Activated naive CD4-positive, alpha-beta T cell treated with anti-CD3 and anti-CD28 coated beads for 36 hours (primary cell): ENCODE results near the gene RGL1. TPM values are rescaled to one million over a fixed set of nuclear protein-coding genes. Genes with fewer than 3 reads are reported as not detected.

ENCODE experiments used
- CTCF ChIA-PET: fragments of 350-600 bp; sonication (Branson Sonifier 250); formaldehyde crosslinking; loops from one replicate; lab custom pipeline; 2021; ENCODE audit warnings: antibody characterized with exemption; lab: Charles Lee
- DNase-seq: peaks from one replicate; pipeline ENCODE4 v3.0.0-alpha.2; 2020
- H3K27ac Mint-ChIP-seq: one replicate; pipeline ENCODE4 v1.8.0; 2021; ENCODE audit warnings: mild to moderate bottlenecking, mixed read lengths
- H3K27me3 Mint-ChIP-seq: one replicate; pipeline ENCODE4 v1.8.0; 2021; ENCODE audit warnings: low read depth, mixed read lengths
- H3K36me3 Mint-ChIP-seq: one replicate; pipeline ENCODE4 v1.8.0; 2021; ENCODE audit warnings: low read depth, mixed read lengths
- H3K4me1 Mint-ChIP-seq: one replicate; pipeline ENCODE4 v1.8.0; 2021; ENCODE audit warnings: low read depth, mixed read lengths
- H3K4me3 Mint-ChIP-seq: one replicate; pipeline ENCODE4 v1.8.0; 2021; ENCODE audit warnings: mild to moderate bottlenecking, moderate library complexity, mixed read lengths
- H3K9me3 Mint-ChIP-seq: one replicate; pipeline ENCODE4 v1.8.0; 2021; ENCODE audit warnings: mixed read lengths
- intact Hi-C: fragments of 100-400 bp; cut with micrococcal nuclease; formaldehyde crosslinking; loops from one replicate; pipeline ENCODE4 v1.15.1; 2023
- total RNA-seq, 2 experiments: library from RNA; stranded (reverse); gene quantifications; one replicate each; pipeline ENCODE4 v1.2.3, GENCODE V29; 2021

The RGL1 gene
- total RNA-seq, 2 experiments from 2014 or later: 2.6 to 2.7 TPM

DNA sequence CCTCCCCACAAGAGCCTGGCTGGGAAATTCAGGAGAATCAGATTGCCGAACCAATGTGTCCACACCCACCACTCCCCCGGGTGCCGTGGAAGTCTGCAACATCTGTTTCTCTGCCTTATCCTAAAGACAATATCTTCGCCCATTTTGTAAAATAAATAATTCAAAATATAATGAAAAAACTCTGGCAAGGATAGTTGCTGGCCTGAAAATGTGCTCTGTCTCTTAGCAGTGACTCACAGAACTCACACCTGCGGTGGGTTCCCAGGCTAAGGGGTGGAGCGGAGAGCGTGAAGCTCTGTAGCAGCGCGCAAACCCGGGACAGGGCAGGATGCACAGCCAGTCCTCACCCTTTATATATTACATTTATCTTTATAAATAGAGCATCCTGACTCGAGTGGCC lies 132.7 kb downstream of the RGL1 start:
- no peaks in the 10 kb centered on the region for H3K36me3 Mint-ChIP-seq
- no peak overlapping the region for H3K27ac Mint-ChIP-seq

DNA sequence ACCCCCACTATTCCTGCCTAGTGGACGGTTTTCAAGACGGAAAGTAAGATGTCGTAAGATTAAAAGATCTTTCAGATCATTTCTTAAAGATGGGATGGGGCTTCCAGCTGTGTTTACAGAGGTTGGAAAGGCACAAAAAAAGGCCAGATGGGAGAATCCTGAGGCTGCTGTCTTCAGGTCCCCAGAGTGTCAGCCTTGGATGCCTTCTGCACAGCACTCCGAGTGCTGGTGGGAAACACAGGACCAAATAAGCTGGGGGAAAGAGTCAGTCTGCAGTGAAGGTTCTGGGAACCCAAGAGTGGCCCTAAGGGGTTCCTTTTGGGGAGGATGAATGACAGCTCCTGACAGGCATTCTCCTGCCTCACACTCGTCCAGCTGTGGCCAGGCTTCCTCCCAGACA lies 136.1 kb downstream of the RGL1 start:
- no peak for DNase-seq
- CTCF ChIA-PET: interaction anchor here (1.5 kb wide), 1 partner anchor 14 kb away, joined by 4 read pairs; no protein-coding TSS in a partner anchor
- Mint-ChIP-seq H3K9me3 (no peaks in the 10 kb centered on the region), H3K4me3 (no peak overlapping the region), H3K4me1 (no peaks in the 10 kb centered on the region), H3K27ac (no peak overlapping the region), H3K27me3 (no peaks in the 10 kb centered on the region), H3K36me3 (no peaks in the 10 kb centered on the region)
- intact Hi-C loops: no loop called here

More for the DNA sequence above, 132.7 kb downstream of the RGL1 start:
- intact Hi-C loops: no loop called here
- Mint-ChIP-seq H3K27me3 (no peaks in the 10 kb centered on the region), H3K9me3 (no peaks in the 10 kb centered on the region), H3K4me3 (no peak overlapping the region), H3K4me1 (no peaks in the 10 kb centered on the region)
- DNase-seq: no peak
- CTCF ChIA-PET: no interaction called here

DNA sequence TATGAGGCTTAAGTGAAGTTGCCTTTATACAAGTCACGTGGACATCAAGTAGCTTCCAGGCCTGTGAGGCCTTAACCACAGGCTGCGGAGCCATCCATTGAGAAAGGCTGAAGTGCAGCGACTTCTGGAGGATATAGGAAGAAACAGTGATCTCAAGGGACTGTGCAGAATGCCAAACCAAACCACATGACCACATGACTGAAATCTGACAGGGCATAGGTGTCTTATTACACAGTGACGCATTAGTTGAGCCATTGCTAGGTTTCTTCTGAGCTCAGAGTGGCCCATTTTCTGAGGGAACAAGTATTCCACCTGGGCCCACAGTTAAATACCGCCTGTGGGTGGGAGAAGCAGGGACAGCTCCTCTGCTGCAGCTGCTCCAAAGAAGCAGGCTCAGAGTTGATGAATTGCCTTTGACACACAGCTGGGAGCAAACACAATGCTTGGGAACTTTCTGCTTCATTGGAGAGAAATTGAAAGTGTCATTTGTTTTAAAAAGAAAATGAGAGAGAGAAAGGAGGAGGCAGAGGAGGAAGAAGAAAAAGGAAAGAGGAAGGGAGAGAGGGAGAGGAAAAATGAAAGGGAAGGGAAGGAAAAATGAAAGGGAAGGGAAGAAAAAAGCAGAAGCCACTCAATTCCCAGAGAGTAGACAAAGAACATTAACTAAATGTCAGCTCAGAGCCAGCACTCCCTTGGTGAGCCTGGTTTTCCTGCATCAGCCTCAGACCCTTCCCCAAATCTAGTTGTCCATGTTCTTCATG lies 138.2 kb downstream of the RGL1 start:
- no peak for DNase-seq
- H3K27me3 Mint-ChIP-seq: no peaks in the 10 kb centered on the region
- H3K4me1 Mint-ChIP-seq: no peaks in the 10 kb centered on the region
- H3K27ac Mint-ChIP-seq: no peak overlapping the region
- intact Hi-C loops: no loop called here
- H3K36me3 Mint-ChIP-seq: no peaks in the 10 kb centered on the region
- H3K9me3 Mint-ChIP-seq: no peaks in the 10 kb centered on the region
- no peak overlapping the region for H3K4me3 Mint-ChIP-seq
- CTCF ChIA-PET: interaction anchor here (0.6 to 2.2 kb wide), 2 partner anchors 27 to 258 kb away, joined by 3 to 5 read pairs; no protein-coding TSS in a partner anchor

DNA sequence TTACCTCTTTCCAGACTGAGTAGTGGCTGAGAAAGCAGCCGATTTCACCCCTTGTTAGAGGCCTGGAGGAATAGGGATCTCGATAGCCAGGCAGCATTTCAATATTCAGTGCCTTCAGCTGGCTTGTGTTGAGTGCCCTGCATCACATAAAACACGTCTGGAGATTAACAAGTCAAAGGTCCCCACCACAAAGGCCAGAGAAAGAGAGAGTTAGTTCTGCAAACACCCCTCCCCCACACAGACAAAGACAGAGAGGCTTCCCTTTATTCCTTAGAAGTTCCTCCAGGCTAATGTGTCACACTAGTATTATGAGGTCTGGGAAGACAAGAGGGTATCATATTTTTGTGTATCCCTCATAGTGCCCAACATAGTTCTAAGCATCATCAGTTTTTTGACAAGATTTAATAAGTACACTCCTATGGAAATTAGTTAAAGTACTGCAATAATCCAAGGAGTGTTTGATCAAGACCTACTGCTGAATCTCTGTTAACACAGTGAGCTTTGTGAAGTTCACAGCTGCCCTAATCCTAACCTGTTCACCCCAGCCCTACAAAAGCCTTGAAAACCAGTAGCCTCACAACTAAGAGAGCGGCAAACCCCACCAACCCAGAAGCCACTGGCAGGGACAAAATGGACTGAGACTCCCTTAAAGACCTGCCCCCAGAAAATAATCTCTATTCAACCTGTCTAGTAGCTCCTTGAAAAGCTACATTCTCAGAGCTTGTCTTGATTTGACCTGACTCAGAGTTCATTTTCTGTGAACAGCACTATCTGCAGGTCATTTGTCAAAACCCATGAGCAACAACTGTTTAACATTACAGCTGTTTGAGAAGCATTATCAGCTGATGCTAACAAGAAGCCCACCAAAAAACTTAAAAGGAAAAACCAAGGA lies 140.8 kb downstream of the RGL1 start:
- Mint-ChIP-seq H3K4me3 (no peak overlapping the region), H3K36me3 (no peaks in the 10 kb centered on the region), H3K4me1 (no peaks in the 10 kb centered on the region), H3K27me3 (no peaks in the 10 kb centered on the region), H3K9me3 (no peaks in the 10 kb centered on the region), H3K27ac (no peak overlapping the region)
- CTCF ChIA-PET: no interaction called here
- no peak for DNase-seq
- intact Hi-C loops: no loop called here

DNA sequence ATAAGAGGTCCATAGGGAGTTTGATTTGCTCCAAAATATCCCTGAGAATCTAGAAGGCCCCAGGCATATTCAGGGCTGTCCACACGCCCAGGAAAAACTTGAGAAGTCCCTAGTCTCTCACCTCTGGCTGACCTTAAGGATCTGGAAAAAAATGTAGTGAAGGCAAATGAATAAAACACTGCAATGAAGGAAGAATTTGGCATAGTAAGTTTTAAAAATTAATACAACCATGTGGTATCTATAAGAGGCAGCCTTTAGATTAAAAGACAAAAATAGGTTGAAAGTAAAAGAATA lies 141.3 kb downstream of the RGL1 start:
- intact Hi-C loops: no loop called here
- Mint-ChIP-seq H3K9me3 (no peaks in the 10 kb centered on the region), H3K27me3 (no peaks in the 10 kb centered on the region), H3K27ac (no peak overlapping the region), H3K4me3 (no peak overlapping the region), H3K4me1 (no peaks in the 10 kb centered on the region), H3K36me3 (no peaks in the 10 kb centered on the region)
- no peak for DNase-seq
- CTCF ChIA-PET: no interaction called here

DNA sequence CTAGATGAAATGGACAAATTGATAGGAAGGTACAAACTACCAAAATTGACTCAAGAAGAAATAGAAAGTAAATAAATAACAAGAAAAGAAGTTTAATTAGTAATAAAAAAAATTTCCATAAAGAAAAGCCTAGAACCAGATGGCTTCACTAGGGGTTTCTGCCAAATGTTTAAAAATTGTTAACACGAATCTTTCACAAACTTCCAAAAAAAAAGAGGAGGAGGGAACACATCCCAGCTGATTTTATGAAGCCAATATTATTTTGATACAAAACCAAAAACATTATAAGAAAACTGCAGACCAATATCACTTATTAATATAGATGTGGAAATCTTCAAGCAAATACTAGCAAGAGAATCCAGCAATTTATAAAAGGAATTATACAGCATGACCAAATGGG lies 143.1 kb downstream of the RGL1 start:
- no peaks in the 10 kb centered on the region for H3K27me3 Mint-ChIP-seq
- H3K9me3 Mint-ChIP-seq: no peaks in the 10 kb centered on the region
- CTCF ChIA-PET: no interaction called here
- DNase-seq: no peak
- H3K27ac Mint-ChIP-seq: no peak overlapping the region
- no peak overlapping the region for H3K4me3 Mint-ChIP-seq
- H3K4me1 Mint-ChIP-seq: no peaks in the 10 kb centered on the region
- intact Hi-C loops: no loop called here
- no peaks in the 10 kb centered on the region for H3K36me3 Mint-ChIP-seq

DNA sequence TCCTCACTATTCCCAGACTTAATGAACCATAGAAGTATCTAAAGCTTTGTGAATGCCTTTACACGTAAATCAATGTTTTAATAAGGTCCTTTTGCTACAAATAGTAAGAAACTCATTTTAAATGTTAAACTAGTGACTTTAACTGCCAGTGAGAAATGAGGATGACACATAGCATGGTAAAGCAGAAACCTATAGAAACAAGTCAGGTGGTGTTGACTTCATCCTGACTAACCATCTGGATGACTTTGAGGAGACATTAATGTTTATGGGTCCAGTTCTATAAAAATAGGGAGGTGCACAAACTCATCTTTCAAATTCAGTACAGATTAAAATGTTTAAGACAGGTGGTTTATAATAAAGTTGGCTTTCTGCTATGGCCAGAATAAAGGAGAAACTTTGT lies 147.2 kb downstream of the RGL1 start:
- H3K4me3 Mint-ChIP-seq: no peak overlapping the region
- H3K27me3 Mint-ChIP-seq: no peaks in the 10 kb centered on the region
- no peaks in the 10 kb centered on the region for H3K36me3 Mint-ChIP-seq
- CTCF ChIA-PET: no interaction called here
- no peak overlapping the region for H3K27ac Mint-ChIP-seq
- no peak for DNase-seq
- intact Hi-C loops: loop anchor here (10.0 kb wide), 1 partner anchor 913 kb away; no protein-coding TSS in a partner anchor
- H3K4me1 Mint-ChIP-seq: no peaks in the 10 kb centered on the region
- no peaks in the 10 kb centered on the region for H3K9me3 Mint-ChIP-seq

DNA sequence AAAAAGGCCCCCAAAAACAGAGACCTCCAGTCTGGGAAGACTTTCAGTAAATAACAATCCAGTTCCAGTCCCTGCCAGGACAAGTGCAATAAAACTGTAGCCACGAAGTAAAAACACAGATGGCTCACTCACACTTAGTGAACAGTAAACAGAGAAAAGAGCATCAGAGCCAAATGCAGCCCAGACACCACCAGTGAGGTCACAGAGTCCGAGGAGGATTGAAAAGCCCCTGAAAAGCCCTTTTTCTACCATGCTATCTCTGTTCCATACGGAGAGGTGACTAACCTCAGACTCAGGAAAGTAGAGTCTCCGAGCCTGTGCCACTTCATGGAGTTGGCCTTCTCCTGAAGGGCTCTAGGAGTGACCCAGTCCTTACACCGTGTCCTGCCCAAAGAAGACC lies 148.1 kb downstream of the RGL1 start:
- H3K27ac Mint-ChIP-seq: no peak overlapping the region
- no peaks in the 10 kb centered on the region for H3K27me3 Mint-ChIP-seq
- no peak for DNase-seq
- H3K9me3 Mint-ChIP-seq: no peaks in the 10 kb centered on the region
- H3K4me3 Mint-ChIP-seq: no peak overlapping the region
- no peaks in the 10 kb centered on the region for H3K36me3 Mint-ChIP-seq
- intact Hi-C loops: loop anchor here (10.0 kb wide), 1 partner anchor 912 kb away; no protein-coding TSS in a partner anchor
- CTCF ChIA-PET: interaction anchor here (0.7 kb wide), 1 partner anchor 12 kb away, joined by 3 read pairs; no protein-coding TSS in a partner anchor
- no peaks in the 10 kb centered on the region for H3K4me1 Mint-ChIP-seq

DNA sequence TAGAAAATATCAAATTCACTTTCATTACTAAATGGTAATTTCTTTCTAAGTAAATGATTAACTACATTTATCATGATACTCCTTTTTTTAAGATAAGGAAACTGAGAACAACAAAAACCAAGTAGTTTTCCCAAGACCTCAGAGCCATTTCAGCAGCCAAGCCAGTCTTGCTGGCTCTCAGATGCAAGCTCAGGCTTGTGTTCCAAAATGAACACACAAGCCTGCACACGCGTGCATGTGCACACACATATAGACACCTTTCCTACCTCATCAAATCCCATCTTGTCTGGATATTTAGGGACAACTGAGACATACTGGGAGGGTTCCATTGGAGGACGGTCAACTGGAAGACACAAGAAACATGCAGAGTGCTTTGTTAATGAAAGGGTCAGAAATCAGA lies 149.6 kb downstream of the RGL1 start:
- CTCF ChIA-PET: interaction anchor here (1.3 to 1.8 kb wide), 2 partner anchors 39 to 269 kb away, joined by 4 to 5 read pairs; no protein-coding TSS in a partner anchor
- DNase-seq: no peak
- Mint-ChIP-seq H3K4me3 (no peak overlapping the region), H3K27me3 (no peaks in the 10 kb centered on the region), H3K27ac (no peak overlapping the region), H3K4me1 (no peaks in the 10 kb centered on the region), H3K36me3 (no peaks in the 10 kb centered on the region), H3K9me3 (no peaks in the 10 kb centered on the region)
- intact Hi-C loops: loop anchor here (10.0 kb wide), 1 partner anchor 910 kb away; no protein-coding TSS in a partner anchor

DNA sequence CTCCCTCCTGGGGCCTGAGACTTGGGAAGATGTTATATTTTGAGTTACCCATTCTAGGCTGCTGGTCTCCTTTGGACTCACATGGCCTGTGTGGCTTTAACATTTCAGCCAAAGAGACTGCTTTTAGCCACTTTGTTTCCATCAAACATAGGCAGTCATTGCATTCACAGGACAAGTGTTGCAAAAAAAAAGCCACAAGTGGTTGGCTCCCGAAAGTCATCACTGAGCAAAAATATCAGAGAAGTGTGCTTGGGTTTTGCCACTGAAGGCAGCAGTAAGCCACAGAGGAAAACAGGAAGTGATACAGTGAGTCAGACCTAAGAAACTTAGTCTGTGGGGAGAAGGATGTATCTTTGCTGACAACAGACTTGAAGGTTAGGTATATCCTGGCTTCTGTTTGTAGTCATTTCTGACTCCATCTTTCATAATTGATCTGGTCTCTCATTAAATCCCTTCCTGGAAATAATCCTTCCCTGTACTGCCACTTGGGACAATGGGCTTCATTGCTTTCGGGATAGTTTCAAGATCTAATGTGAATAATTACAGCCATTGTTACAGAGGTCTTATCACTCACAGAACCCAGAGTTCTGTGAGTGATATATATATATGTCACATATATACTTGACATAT lies 151.8 kb downstream of the RGL1 start:
- intact Hi-C loops: loop anchor here (1.0 to 10.0 kb wide), 11 partner anchors 40 to 1200 kb away; partner anchors contain the start of genes COLGALT2, SWT1 and TRMT1L
- no peak overlapping the region for H3K4me3 Mint-ChIP-seq
- H3K27me3 Mint-ChIP-seq: no peaks in the 10 kb centered on the region
- H3K9me3 Mint-ChIP-seq: no peaks in the 10 kb centered on the region
- CTCF ChIA-PET: interaction anchor here (0.5 to 2.4 kb wide), 6 partner anchors 23 to 436 kb away, joined by 3 to 10 read pairs (median 4); no protein-coding TSS in a partner anchor
- H3K4me1 Mint-ChIP-seq: no peaks in the 10 kb centered on the region
- H3K36me3 Mint-ChIP-seq: no peaks in the 10 kb centered on the region
- H3K27ac Mint-ChIP-seq: peak overlapping the region; percentile 86
- DNase-seq: peak; percentile 71

DNA sequence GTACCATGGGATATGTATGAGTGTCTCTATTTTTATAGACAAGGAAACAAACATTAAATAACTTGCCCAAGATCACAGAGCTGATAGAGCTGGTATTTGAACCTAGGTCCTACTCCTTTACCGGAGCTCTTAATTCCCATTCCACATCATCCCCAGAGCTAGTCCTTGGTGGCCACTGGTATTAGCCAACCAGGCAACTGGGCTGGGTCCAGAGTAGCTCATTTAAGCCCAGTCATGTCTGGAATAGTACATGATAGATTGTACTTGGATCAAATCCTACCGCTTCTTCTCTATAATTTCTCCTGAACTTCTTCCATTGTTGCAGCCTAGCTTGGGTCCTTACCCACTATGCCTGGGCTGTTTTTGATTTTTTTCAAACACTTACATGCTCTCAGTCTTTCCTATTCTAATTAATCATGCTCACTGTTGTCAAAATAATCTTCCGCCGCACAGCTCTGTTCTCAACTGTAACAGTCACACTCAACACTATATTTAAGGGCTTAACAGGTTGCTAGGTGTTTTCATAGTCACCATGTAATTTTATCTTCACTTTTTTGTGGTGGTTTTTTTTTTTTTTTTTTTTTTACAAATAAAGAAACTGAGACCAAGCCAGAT lies 152.4 kb downstream of the RGL1 start:
- no peaks in the 10 kb centered on the region for H3K36me3 Mint-ChIP-seq
- H3K27me3 Mint-ChIP-seq: no peaks in the 10 kb centered on the region
- H3K4me3 Mint-ChIP-seq: no peak overlapping the region
- H3K27ac Mint-ChIP-seq: peak overlapping the region; percentile 86
- no peaks in the 10 kb centered on the region for H3K4me1 Mint-ChIP-seq
- no peak for DNase-seq
- H3K9me3 Mint-ChIP-seq: no peaks in the 10 kb centered on the region
- CTCF ChIA-PET: interaction anchor here (0.5 to 2.4 kb wide), 4 partner anchors 23 to 435 kb away, joined by 3 to 10 read pairs (median 4); no protein-coding TSS in a partner anchor
- intact Hi-C loops: loop anchor here (2.0 to 10.0 kb wide), 3 partner anchors 487 to 1199 kb away; partner anchors contain the start of genes SWT1 and TRMT1L
